GM18517 (cell line): Measurements from ENCODE around the gene ADGRE2.
"Not testable (repeated sequence)": the region's sequence is repeated elsewhere in the genome, so short reads cannot be mapped to it uniquely, and the experiment has no call there.

Experiments
- ATAC-seq: cut with Tn5 transposase; IDR thresholded peaks from one replicate; pipeline ENCODE4 v1.9.1; 2021; ENCODE audit warnings: mild to moderate bottlenecking, moderate library complexity; ENCODE audit not compliant: unreplicated experiment

The ADGRE2 gene

DNA sequence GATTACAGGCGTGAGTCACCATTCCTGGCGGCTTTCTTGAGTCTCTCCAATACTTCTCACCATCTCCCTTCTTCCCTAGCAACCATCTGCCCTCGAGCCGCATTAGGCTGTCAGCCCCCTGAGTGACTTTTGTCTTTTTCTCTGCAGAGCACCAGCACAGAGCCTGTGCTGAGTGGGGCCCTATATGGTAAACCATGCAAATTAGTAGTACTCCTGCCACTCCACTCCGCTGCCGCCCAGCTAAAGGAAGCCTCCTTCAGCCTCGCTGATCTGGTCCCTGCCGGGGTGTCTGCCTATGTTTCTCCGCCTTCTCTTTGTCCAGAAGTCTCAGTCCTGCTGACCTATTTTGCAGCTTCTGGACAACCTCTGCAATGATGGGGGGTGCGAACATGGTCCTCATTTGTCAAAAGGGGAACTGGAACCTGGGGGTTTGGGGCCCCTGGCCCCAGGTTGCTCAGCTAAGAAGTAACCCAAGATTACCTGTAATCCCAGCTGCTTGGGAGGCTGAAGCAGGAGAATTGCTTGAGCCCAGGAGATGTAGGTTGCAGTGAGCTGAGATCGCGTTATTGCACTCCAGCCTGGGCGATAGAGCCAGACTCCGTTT is 2.4 kb upstream of the ADGRE2 start:
- ATAC-seq: not testable (repeated sequence)

- no peak for ATAC-seq
Observed at GRCh38 chr19:14779151-14779550, 791 bp upstream of the ADGRE2 start.

GRCh38 chr19:14777645-14778044 is 715 bp downstream of the ADGRE2 start:
- not testable (repeated sequence) for ATAC-seq

- ATAC-seq: no peak
Observed at GRCh38 chr19:14775869-14776586, 2.3 kb downstream of the ADGRE2 start.

- ATAC-seq: not testable (repeated sequence)
Observed at GRCh38 chr19:14775326-14775725, 3.0 kb downstream of the ADGRE2 start.

- ATAC-seq: no peak
Observed at GRCh38 chr19:14774373-14774772, 4.0 kb downstream of the ADGRE2 start.

- not testable (repeated sequence) for ATAC-seq
Observed at GRCh38 chr19:14773722-14774121, 4.6 kb downstream of the ADGRE2 start.

GRCh38 chr19:14772995-14773394 is 5.4 kb downstream of the ADGRE2 start:
- ATAC-seq: no peak

- no peak for ATAC-seq
Observed at GRCh38 chr19:14772467-14772866, 5.9 kb downstream of the ADGRE2 start.

DNA sequence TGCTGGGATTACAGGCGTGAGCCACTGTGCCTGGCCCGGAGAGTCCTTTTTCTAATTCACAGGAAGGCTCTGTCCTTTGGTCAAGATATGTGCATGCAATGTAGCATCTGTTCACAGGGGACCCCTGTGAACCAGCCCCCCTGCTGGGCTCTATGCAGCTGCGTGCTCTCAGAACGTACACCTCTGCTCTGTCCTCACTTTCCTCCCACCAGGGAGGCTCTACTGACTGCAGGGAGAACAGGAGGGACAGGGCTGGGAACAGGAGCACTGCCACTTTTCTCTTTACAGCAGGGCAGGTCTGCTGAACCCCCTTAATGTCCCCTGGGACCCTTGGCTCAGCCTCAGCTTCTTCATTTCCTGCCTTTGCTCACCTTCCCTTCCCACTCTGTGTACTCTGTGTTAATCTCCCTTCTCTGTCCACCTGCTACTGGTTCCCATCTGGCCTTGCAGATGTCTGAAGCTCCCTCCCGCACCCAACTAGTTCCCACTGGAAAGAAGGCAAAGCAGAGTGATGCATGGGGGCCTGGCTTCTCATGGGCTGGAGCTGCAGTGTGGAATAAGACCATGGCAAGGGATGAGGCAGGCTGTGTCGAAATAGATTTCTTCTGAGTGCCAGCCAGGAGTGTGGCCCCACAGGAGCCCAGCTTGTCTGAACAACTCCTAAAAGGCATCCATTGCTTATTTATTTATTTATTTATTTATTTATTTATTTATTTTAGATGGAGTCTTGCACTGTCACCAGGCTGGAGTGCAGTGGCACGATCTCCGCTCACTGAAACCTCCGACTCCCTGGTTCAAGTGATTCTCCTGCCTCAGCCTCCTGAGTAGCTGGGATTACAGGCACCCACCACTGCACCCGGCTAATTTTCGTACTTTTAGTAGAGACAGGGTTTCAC is 7.2 kb downstream of the ADGRE2 start:
- ATAC-seq: no peak

DNA sequence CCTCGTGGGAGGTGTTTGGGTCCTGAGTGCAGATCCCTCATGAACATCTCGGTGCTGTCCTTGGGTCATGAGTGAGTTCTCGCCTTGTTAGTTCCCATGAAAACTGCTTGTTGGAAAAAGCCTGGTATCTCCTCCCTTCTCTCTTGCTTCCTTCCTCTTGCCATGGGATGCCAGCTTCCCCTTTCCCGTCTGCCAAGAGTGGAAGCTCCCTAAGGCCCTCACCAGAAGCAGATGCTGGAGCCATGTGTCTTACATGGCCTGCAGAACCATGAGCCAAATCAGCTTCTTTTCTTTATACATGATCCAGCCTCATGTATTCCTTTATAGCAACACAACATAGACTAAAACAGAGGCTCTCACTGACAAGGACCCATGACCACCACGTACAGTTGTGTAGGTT is 8.2 kb downstream of the ADGRE2 start:
- ATAC-seq: no peak

DNA sequence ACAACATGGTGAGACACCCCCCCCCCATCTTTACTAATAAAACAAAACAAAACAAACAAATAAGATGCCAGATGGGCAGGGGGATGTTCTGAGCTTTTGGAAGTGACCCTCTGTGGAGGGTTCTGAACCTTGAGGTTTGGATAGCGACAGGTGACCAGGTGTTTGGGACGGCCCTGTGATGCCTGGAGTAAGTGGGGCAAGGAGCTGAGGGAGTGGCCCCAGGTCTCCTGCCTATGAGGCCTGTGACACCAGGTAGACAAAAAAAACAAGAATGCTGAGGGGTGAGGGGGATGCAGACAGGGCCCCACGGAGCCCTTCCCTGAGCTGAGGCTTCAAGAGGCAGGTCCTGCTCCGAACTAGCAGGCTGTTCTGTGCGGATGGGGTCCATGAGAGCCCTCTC is 9.2 kb downstream of the ADGRE2 start:
- ATAC-seq: no peak

GRCh38 chr19:14768001-14768400 is 10.4 kb downstream of the ADGRE2 start:
- ATAC-seq: no peak

DNA sequence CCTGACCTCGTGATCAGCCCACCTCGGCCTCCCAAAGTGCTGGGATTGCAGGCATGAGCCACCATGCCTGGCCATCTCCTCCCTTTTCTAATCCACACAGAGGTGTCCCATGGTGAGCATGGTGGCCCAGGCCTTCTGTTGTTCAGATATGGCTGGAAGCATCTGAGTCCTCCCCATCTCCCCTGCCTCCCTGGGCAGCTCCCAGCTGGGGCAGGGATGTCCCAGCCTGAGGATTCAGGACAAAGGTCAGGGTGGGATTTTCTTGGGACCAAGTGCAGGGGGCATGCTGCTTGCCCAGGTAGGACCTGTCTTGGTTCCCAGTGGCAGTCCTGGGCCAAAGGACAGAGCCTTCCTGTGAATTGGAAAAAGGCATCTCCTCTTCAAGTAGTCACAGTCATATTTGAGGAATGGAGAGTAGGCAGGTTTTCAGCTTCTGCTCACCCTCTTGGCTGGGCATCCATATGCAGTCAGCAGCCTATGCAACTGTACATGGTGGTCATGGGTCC is 10.8 kb downstream of the ADGRE2 start:
- ATAC-seq: no peak

GRCh38 chr19:14765841-14766240 is 12.5 kb downstream of the ADGRE2 start:
- ATAC-seq: not testable (repeated sequence)

DNA sequence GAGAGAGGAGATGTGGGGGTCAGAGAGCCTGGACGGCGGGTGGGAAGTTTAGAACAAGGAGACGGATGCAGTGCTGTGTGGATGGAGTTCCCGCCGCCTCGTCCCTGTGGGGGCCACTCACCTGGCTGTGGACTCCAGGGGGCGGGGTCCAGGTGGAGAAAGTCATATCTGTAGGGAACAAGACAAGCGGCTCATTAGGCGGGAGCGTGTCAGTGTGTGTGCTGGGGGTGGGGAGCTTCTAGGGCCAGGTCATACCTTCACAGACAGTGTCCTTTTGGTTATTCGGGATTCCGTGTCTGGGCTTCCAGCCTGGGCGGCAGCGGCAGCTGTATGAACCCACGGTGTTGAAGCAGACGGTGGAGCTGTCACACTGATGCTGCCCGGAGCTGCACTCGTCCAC is 13.0 kb downstream of the ADGRE2 start:
- ATAC-seq: not testable (repeated sequence)

- no peak for ATAC-seq
Observed at GRCh38 chr19:14764401-14764800, 14.0 kb downstream of the ADGRE2 start.

DNA sequence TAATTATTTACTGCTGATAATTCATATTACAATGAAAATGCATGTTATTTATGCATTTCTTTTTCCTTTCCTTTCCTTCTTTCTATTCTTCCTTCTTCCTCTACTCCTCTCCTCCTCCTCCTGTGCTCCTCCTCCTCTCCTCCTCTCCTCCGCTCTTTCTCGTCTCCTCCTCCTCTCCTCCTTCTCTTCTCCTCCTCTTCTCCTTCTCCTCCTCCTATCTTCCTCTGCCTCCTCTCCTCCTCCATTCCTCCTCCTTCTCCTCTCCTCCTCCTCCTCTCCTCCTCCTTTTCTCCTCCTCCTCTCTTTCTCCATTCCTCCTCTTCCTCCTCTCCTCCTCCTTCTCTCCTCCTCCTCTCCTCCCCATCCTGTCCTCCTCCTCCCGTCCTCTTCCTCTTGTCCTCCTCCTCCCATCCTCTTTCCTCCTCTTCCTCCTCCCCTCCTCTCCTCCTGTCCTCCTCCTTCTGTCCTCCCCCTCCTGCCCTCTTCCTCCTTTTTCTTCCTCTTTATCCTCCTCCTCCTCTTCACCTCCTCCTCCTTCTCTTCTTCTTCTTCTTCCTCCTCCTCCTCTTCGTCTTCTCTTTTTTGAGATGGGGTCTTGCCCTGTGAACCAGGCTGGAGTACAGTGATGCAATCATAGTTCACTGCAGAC is 14.7 kb downstream of the ADGRE2 start:
- ATAC-seq: no peak

DNA sequence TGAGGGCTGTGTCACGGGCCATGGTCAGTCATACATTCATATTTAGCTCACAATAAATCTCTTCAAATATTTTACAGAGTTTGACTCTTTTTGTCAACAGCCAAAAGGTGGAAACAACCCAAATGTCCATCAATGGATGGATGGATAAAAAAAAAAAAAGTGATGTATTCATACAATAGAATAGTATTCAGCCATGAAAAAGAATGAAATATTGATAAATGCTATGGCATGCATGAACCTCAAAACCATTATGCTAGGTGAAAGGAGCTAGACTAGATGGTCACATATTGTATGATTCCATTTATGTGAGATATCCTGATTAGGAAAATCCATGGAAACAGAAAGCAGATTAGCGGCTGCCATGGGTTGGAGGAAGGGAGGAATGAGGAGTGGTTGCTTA is 16.2 kb downstream of the ADGRE2 start:
- no peak for ATAC-seq

DNA sequence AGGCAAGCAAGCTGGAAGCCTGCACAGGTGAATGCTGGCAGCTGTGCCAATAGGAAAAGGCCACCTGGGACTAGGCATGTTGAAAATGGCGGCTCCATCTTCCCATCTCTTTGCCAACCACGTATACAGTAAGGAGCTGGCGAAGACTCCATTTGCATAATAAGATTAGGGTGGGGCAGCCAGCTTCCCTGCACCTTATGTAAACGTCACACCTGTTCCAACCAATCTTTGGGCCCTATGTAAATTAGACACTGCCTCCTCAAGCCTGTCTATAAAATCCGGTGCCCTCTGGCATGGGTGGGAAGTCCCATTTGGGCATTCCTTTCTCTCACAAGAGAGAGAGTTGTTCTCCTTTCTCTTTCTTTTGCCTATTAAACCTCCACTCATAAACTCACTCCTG is 16.8 kb downstream of the ADGRE2 start:
- ATAC-seq: no peak

DNA sequence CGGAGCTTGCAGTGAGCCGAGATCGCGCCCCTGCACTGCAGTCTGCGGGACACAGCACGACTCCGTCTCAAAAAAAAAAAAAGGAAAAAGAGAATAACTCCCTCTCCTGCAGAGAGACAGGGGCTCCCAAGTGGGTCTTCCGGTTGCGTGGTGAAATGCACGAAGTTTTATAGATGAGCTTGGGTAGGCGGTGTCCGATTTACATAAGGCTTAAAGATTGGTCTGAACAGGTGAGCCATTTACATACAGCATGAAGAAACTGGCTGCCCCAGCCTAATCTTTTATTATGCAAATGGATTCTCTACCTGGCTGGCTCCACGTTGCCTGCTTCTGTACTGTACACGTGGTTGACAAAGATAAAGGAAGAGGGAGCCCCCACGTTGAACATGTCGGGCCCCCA is 19.5 kb downstream of the ADGRE2 start:
- ATAC-seq: no peak
